Neural progenitor cell (in vitro differentiated cells): ENCODE results near the gene TMEM63B.
"Not testable (repeated sequence)": the region's sequence is repeated elsewhere in the genome, so short reads cannot be mapped to it uniquely, and the experiment has no call there.

Experiments
- EZH2 ChIP-seq: fragments of 200-600 bp; sonication (generic); IDR thresholded peaks from 2 replicates; pipeline ENCODE4 v1.6.1; 2017; ENCODE audit warnings: antibody characterized with exemption, mild to moderate bottlenecking, moderate library complexity
- EZH2phosphoT487 ChIP-seq: fragments of 200-600 bp; sonication (generic); IDR thresholded peaks from 2 replicates; pipeline ENCODE4 v1.6.1; 2017; ENCODE audit warnings: antibody characterized with exemption
- TF ChIP-seq, protein P1 (sequence below): fragments of 200-600 bp; sonication (generic); IDR thresholded peaks from 2 replicates; pipeline ENCODE4 v1.5.1; 2017; ENCODE audit warnings: antibody characterized with exemption, mild to moderate bottlenecking

DNA sequence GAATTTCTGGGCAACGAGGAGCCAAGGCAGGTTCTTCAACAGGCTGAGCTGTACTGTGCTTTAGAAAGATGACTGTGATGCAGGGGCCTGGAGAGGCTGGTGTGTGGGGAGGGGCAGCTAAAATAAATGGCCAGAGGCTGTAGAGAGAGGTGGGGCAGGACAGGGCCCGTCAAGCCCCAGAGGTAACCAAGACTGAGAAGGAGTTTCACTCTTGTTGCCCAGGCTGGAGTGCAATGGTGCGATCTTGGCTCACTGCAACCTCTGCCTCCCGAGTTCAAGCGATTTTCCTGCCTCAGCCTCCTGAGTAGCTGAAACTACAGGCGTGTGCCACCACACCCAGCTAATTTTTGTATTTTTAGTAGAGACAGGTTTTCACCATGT lies 32.1 kb upstream of the TMEM63B start:
- TF ChIP-seq, protein P1, sequence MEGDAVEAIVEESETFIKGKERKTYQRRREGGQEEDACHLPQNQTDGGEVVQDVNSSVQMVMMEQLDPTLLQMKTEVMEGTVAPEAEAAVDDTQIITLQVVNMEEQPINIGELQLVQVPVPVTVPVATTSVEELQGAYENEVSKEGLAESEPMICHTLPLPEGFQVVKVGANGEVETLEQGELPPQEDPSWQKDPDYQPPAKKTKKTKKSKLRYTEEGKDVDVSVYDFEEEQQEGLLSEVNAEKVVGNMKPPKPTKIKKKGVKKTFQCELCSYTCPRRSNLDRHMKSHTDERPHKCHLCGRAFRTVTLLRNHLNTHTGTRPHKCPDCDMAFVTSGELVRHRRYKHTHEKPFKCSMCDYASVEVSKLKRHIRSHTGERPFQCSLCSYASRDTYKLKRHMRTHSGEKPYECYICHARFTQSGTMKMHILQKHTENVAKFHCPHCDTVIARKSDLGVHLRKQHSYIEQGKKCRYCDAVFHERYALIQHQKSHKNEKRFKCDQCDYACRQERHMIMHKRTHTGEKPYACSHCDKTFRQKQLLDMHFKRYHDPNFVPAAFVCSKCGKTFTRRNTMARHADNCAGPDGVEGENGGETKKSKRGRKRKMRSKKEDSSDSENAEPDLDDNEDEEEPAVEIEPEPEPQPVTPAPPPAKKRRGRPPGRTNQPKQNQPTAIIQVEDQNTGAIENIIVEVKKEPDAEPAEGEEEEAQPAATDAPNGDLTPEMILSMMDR: not testable (repeated sequence)
- TF ChIP-seq EZH2, EZH2phosphoT487: not testable (repeated sequence)
